Upper lobe of right lung (tissue), 1 donor: ENCODE measurements around the gene CDH12. TPM values are rescaled to one million over a fixed set of nuclear protein-coding genes. Genes with fewer than 3 reads are reported as not detected.

Experiments
- ATAC-seq: fragments of 200-7000 bp; cut with Tn5 transposase; one replicate; pipeline ENCODE4 v1.9.1; 2020; ENCODE audit warnings: mild to moderate bottlenecking, moderate library complexity
- DNase-seq: peaks from one replicate; pipeline ENCODE4 v3.0.0-alpha.2; 2020
- H3K27ac ChIP-seq: fragments of 200-600 bp; one replicate; pipeline ENCODE4 v1.8.0; 2022
- H3K27me3 ChIP-seq: fragments of 200-600 bp; one replicate; pipeline ENCODE4 v1.8.0; 2022; ENCODE audit warnings: mild to moderate bottlenecking
- H3K36me3 ChIP-seq: fragments of 200-600 bp; one replicate; pipeline ENCODE4 v1.8.0; 2022
- H3K4me1 ChIP-seq: fragments of 200-600 bp; one replicate; pipeline ENCODE4 v1.8.0; 2022
- H3K4me3 ChIP-seq: fragments of 200-600 bp; one replicate; pipeline ENCODE4 v1.8.0; 2022; ENCODE audit warnings: mild to moderate bottlenecking
- H3K9me3 ChIP-seq: fragments of 200-600 bp; one replicate; pipeline ENCODE4 v1.8.0; 2022
- CTCF ChIP-seq: fragments of 200-600 bp; IDR thresholded peaks from one replicate; pipeline ENCODE4 v1.8.0; 2022; ENCODE audit warnings: antibody characterized with exemption
- intact Hi-C: fragments of 100-400 bp; cut with DNase I; formaldehyde crosslinking; loops from one replicate; pipeline ENCODE4 v1.11.0; 2022
- total RNA-seq: library from RNA; stranded (reverse); fragmentation: NEBNext Ultra II Directional; extraction: Animal tissue kit (Norgen Biotek cat#: 25700); gene quantifications from one replicate; pipeline ENCODE4 v1.2.1, GENCODE V29; 2021
- donor health status: DM: no; HTN: yes; CAD: no; lungs with severe emphysema.

Gene CDH12
- total RNA-seq, 1 donor from 2014 or later: not detected

GRCh38 chr5:22764736-22765135 lies 88.4 kb downstream of the CDH12 start:
- no peaks in the 10 kb centered on the region for H3K9me3 ChIP-seq
- TF ChIP-seq CTCF: no peak
- no peak overlapping the region for H3K4me3 ChIP-seq
- DNase-seq: no peak
- H3K27me3 ChIP-seq: no peaks in the 10 kb centered on the region
- no peaks in the 10 kb centered on the region for H3K36me3 ChIP-seq
- no peaks in the 10 kb centered on the region for H3K4me1 ChIP-seq
- intact Hi-C loops: no loop called here
- no peak overlapping the region for H3K27ac ChIP-seq
- no peak for ATAC-seq

GRCh38 chr5:22757776-22758175 lies 95.4 kb downstream of the CDH12 start:
- DNase-seq (no peak), ATAC-seq (no peak)
- no peaks in the 10 kb centered on the region for H3K27me3 ChIP-seq
- H3K36me3 ChIP-seq: no peaks in the 10 kb centered on the region
- intact Hi-C loops: no loop called here
- H3K4me1 ChIP-seq: no peaks in the 10 kb centered on the region
- no peak for TF ChIP-seq CTCF
- no peak overlapping the region for H3K27ac ChIP-seq
- no peak overlapping the region for H3K4me3 ChIP-seq
- H3K9me3 ChIP-seq: no peaks in the 10 kb centered on the region

- Histone ChIP-seq H3K4me3 (no peak overlapping the region), H3K27ac (no peak overlapping the region), H3K36me3 (no peaks in the 10 kb centered on the region), H3K9me3 (no peaks in the 10 kb centered on the region), H3K4me1 (no peaks in the 10 kb centered on the region), H3K27me3 (no peaks in the 10 kb centered on the region)
- no peak for DNase-seq
- intact Hi-C loops: no loop called here
- ATAC-seq: no peak
- TF ChIP-seq CTCF: no peak
Measured at GRCh38 chr5:22754155-22754554, 99.0 kb downstream of the CDH12 start.

- no peaks in the 10 kb centered on the region for H3K4me1 ChIP-seq
- no peaks in the 10 kb centered on the region for H3K27me3 ChIP-seq
- H3K36me3 ChIP-seq: no peaks in the 10 kb centered on the region
- TF ChIP-seq CTCF: no peak
- intact Hi-C loops: no loop called here
- H3K9me3 ChIP-seq: no peaks in the 10 kb centered on the region
- H3K27ac ChIP-seq: no peak overlapping the region
- ATAC-seq (no peak), DNase-seq (no peak)
- no peak overlapping the region for H3K4me3 ChIP-seq
Measured at GRCh38 chr5:22751536-22751935, 101.6 kb downstream of the CDH12 start.

GRCh38 chr5:22736443-22737003 lies 116.6 kb downstream of the CDH12 start:
- no peak for ATAC-seq
- Histone ChIP-seq H3K9me3 (no peaks in the 10 kb centered on the region), H3K4me3 (no peak overlapping the region), H3K4me1 (no peaks in the 10 kb centered on the region), H3K36me3 (no peaks in the 10 kb centered on the region), H3K27ac (no peak overlapping the region), H3K27me3 (no peaks in the 10 kb centered on the region)
- intact Hi-C loops: no loop called here
- DNase-seq: no peak
- TF ChIP-seq CTCF: no peak

GRCh38 chr5:22734907-22735306 lies 118.2 kb downstream of the CDH12 start:
- DNase-seq (no peak), ATAC-seq (no peak)
- TF ChIP-seq CTCF: no peak
- H3K27ac ChIP-seq: no peak overlapping the region
- H3K9me3 ChIP-seq: no peaks in the 10 kb centered on the region
- H3K4me3 ChIP-seq: no peak overlapping the region
- H3K4me1 ChIP-seq: no peaks in the 10 kb centered on the region
- H3K36me3 ChIP-seq: no peaks in the 10 kb centered on the region
- intact Hi-C loops: no loop called here
- no peaks in the 10 kb centered on the region for H3K27me3 ChIP-seq
